BE2C (cell line): ENCODE data around the gene NUP85.

Experiments
- DNase-seq: peaks from one replicate; pipeline ENCODE4 v3.0.0-alpha.2; 2020
- H3K27me3 ChIP-seq: fragments of 250-450 bp; sonication (Bioruptor Pico); 2 replicates; pipeline ENCODE4 v1.5.1; 2020; ENCODE audit warnings: mild to moderate bottlenecking
- H3K36me3 ChIP-seq: fragments of 250-450 bp; sonication (Bioruptor Pico); 2 replicates; pipeline ENCODE4 v1.5.1; 2020; ENCODE audit warnings: mild to moderate bottlenecking
- H3K4me1 ChIP-seq: fragments of 250-450 bp; sonication (Bioruptor Pico); 2 replicates; pipeline ENCODE4 v1.5.1; 2020
- H3K4me3 ChIP-seq: 2 replicates; pipeline ENCODE4 v1.5.1; 2011; ENCODE audit warnings: low read depth, low read length
- H3K9me3 ChIP-seq: fragments of 250-450 bp; sonication (Bioruptor Pico); 2 replicates; pipeline ENCODE4 v1.5.1; 2020
- TF ChIP-seq, protein P1 (sequence below): IDR thresholded peaks from 2 replicates; pipeline ENCODE4 v1.5.1; 2012; ENCODE audit warnings: mild to moderate bottlenecking, low read depth, low read length

Gene NUP85

DNA sequence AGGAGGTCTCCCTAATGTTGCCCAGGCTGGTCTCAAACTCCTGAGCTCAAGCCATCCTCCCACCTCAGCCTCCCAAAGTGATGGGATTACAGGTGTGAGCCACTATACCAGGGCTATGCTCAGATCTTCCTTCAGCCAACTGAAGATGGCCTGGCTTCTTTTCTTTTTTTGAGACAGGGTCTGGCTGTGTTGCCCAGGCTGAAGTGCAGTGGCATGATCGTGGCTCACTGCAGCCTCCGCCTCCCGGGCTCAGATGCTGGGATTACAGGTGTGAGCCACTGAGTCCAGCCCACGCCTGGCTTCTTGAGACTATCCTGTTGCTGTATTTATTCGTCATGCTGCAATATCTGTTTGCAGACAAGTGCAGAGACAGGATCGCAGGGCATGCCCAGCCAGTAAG is 79.6 kb downstream of the NUP85 start:
- TF ChIP-seq, protein P1, sequence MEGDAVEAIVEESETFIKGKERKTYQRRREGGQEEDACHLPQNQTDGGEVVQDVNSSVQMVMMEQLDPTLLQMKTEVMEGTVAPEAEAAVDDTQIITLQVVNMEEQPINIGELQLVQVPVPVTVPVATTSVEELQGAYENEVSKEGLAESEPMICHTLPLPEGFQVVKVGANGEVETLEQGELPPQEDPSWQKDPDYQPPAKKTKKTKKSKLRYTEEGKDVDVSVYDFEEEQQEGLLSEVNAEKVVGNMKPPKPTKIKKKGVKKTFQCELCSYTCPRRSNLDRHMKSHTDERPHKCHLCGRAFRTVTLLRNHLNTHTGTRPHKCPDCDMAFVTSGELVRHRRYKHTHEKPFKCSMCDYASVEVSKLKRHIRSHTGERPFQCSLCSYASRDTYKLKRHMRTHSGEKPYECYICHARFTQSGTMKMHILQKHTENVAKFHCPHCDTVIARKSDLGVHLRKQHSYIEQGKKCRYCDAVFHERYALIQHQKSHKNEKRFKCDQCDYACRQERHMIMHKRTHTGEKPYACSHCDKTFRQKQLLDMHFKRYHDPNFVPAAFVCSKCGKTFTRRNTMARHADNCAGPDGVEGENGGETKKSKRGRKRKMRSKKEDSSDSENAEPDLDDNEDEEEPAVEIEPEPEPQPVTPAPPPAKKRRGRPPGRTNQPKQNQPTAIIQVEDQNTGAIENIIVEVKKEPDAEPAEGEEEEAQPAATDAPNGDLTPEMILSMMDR: no peak
- Histone ChIP-seq H3K36me3 (peaks cover 26% of the 10 kb centered on the region), H3K9me3 (no peaks in the 10 kb centered on the region), H3K27me3 (no peaks in the 10 kb centered on the region), H3K4me1 (no peaks in the 10 kb centered on the region), H3K4me3 (no peak overlapping the region)
- no peak for DNase-seq
